C4-2B (cell line): Measurements from ENCODE around the gene PARP12.

Source experiments
- H3K27ac ChIP-seq: fragments of 450-650 bp; 2 replicates; pipeline ENCODE4 v1.5.1; 2017
- ZFX ChIP-seq: fragments of 450-650 bp; IDR thresholded peaks from 2 replicates; pipeline ENCODE4 v1.6.1; 2017
- TF ChIP-seq, protein P1 (sequence below): fragments of 450-650 bp; conservative IDR thresholded peaks from 2 replicates; pipeline ENCODE4 v1.5.1; 2017; ENCODE audit warnings: mild to moderate bottlenecking

Gene PARP12

DNA sequence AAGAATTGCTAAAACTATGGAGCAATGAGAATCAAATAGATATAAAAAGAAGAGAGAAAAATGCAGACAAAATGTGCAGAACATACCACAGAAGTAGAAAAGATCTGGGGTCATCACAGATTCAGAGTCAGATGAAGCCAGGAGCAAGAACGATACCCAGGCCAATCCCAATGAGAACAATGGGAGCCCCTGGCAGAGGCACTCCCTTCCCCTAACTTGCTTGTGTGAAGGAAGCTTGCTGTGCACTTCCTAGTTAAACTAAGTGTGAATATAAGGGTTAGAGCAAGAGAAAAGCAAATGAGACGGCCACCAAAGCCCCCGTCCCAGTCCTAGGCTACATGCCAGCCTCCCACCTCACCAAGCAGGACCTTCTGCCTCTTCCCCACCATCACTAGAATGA, 12.7 kb downstream of the PARP12 start:
- peak overlapping the region; percentile 57; the same call in 1 of the 2 replicates for H3K27ac ChIP-seq
- TF ChIP-seq, protein P1, sequence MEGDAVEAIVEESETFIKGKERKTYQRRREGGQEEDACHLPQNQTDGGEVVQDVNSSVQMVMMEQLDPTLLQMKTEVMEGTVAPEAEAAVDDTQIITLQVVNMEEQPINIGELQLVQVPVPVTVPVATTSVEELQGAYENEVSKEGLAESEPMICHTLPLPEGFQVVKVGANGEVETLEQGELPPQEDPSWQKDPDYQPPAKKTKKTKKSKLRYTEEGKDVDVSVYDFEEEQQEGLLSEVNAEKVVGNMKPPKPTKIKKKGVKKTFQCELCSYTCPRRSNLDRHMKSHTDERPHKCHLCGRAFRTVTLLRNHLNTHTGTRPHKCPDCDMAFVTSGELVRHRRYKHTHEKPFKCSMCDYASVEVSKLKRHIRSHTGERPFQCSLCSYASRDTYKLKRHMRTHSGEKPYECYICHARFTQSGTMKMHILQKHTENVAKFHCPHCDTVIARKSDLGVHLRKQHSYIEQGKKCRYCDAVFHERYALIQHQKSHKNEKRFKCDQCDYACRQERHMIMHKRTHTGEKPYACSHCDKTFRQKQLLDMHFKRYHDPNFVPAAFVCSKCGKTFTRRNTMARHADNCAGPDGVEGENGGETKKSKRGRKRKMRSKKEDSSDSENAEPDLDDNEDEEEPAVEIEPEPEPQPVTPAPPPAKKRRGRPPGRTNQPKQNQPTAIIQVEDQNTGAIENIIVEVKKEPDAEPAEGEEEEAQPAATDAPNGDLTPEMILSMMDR = no peak
- TF ChIP-seq ZFX = no peak

DNA sequence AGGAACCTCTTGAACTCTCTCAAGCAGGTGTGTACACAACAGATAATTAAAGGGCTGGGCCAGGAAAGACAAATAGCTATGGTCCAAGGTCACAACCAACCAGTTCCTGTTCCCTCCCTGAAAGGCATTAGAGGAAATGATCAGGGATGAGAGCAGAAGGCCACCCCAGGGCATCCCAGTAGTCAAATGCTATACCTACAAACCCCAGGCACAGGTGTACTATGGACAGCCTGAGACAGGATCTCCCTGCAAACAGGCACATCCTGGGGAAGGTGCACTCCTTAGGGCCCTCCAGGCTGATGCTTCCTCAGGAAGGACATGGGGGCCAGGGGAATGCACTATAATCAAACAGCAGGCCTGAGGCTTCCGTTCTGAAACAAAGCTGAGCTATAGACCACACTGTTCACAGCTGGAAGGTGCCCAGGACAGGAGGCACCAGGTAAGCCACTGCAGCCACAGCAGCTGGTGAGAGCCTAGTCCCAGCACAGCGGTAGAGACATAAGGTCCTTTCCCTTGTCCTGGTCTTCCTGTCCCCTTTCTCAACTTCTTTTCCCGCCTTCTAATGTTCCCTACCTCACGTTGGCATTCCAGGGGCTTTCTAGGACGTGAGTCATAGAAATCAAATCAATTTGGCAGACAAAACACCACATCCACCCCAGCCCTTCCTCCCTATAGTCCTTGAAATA, 13.3 kb downstream of the PARP12 start:
- TF ChIP-seq, protein P1 = no peak
- no peak for TF ChIP-seq ZFX
- peak overlapping the region; percentile 57 for H3K27ac ChIP-seq

DNA sequence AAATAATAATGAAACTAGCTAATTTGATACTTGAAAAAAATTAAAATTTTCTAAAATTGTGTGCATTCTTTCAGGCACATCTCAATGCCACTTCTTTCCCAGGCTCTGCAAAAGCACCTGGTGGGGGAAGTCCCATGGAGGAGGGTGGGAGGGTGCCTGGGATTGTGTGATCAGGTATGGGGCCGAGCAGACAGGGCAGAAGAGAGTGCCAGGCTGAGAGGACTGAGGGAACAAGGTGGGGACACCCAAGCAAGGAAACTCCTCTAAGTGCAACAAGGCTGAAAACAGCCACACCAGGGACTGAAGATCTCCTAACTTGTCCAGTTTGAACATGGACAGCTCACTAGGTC, 13.8 kb downstream of the PARP12 start:
- H3K27ac ChIP-seq = peak overlapping the region; percentile 57
- TF ChIP-seq, protein P1 = no peak
- no peak for TF ChIP-seq ZFX

DNA sequence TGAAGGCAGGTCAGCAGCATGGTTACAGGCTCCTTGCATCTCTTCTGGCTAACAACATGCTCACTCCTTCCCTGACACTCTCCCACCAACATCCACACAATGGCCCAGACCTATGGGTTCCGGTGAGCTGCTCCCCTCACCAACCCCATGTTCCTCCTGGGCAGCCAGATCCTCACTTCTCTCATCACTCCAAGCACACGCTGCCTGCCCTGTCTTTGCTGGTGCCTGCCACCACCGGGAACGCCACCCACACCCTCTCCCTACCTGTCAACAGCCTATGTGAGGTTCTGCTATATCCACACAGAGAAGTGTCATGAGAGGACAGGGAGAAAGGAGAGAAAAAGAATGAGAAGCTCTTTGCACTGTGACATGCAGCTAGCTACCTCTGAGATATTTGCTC, 14.6 kb downstream of the PARP12 start:
- no peak overlapping the region for H3K27ac ChIP-seq
- TF ChIP-seq ZFX = no peak
- TF ChIP-seq, protein P1 = no peak

DNA sequence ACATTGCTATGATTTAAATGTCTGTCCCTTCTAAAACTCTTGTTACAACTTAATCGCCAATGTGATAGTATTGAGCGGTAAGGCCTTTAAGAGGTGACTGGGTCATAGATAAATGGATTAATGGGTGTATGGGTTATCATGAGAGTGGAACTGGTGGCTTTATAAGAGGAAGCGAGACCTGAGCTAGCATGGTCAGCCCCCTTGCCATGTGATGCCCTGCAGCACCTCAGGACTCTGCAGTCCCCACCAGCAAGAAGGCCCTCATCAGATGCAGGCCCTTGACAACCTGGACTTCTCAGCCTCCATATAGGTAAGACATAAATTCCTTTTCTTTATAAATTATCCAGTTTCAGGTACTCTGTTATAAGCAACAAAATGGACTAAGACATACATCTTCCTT, 15.6 kb downstream of the PARP12 start:
- TF ChIP-seq ZFX = no peak
- TF ChIP-seq, protein P1 = no peak
- H3K27ac ChIP-seq = no peak overlapping the region

DNA sequence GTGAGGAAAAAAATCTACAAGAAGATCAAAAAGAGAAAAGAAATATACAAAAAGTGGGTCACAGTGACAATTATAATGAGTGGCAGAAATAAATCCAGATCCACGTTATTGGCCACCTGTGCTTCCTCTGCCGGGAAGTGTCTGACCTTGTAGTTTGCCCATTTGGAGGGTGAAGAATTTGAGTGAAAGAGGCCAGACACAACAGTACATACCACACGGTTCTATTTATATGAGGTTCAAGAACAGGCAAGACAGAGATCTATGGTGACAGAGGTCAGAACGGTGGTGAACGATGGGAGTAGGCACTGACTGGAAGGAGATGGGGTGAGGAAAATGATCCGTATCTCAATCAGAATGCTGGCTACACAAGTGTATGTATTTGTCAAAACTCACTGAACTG, 17.1 kb downstream of the PARP12 start:
- no peak overlapping the region for H3K27ac ChIP-seq
- TF ChIP-seq, protein P1 = no peak
- TF ChIP-seq ZFX = no peak

DNA sequence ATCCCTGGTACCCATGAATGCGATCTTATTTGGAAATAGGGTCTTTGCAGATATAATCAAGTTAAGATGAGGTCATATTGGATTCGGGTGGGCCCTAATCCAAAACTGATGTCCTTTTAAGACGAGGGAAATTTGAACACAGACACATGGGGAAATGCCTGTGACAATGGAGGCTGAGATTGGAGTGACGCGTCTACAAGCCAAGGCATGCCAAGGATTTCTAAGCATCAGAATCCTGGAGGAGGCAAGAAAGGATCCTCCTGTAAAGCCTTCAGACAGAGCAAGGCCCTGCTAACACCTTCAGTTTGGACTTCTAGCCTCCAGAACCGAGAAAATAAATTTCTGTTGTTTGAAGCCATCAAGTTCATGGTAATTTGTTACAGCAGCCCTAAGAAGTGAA, 18.5 kb downstream of the PARP12 start:
- TF ChIP-seq, protein P1 = no peak

More for the DNA sequence above, 18.5 kb downstream of the PARP12 start:
- H3K27ac ChIP-seq = no peak overlapping the region
